Measurements from ENCODE around the gene CCDC88A.

GRCh38 chr2:55309446-55309845, 110.2 kb downstream of the CCDC88A start:
- TF ChIP-seq CTCF (IDR thresholded peaks at IDR 0.05) (no peak), POLR2A (IDR thresholded peaks at IDR 0.05) (no peak), EP300 (IDR thresholded peaks at IDR 0.05) (no peak)
